Activated naive CD4-positive, alpha-beta T cell (primary cell): ENCODE data around the gene EMILIN3.

Source experiments
- DNase-seq, 4 experiments: peaks; one replicate each; lab custom pipeline; 2025; lab: John Stamatoyannopoulos, UW

EMILIN3 gene

GRCh38 chr20:41391587-41392001 lies 25.0 kb upstream of the EMILIN3 start:
- DNase-seq, result no peak

GRCh38 chr20:41390889-41391288 lies 24.3 kb upstream of the EMILIN3 start:
- no peak for DNase-seq

DNA sequence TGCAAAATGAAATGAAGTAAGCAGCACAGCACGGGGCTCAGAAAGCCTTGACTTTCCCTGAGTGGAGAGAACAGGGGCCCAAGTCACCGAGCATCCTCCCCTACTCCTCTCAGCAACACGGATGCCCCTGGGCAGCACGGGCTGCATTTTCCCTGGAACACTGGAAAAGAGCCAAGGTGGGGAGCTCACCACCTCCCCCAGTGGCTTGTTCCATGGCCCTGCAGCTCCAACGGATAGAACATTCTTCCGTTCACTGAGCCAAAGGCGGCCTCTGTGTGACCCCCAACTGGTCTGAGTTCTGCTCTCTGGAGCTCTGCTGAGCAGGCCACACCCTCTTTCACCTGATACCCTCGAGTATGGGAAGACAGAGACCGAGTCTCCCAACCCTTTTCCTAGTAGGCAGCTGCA lies 20.8 kb upstream of the EMILIN3 start:
- DNase-seq, result no peak

DNA sequence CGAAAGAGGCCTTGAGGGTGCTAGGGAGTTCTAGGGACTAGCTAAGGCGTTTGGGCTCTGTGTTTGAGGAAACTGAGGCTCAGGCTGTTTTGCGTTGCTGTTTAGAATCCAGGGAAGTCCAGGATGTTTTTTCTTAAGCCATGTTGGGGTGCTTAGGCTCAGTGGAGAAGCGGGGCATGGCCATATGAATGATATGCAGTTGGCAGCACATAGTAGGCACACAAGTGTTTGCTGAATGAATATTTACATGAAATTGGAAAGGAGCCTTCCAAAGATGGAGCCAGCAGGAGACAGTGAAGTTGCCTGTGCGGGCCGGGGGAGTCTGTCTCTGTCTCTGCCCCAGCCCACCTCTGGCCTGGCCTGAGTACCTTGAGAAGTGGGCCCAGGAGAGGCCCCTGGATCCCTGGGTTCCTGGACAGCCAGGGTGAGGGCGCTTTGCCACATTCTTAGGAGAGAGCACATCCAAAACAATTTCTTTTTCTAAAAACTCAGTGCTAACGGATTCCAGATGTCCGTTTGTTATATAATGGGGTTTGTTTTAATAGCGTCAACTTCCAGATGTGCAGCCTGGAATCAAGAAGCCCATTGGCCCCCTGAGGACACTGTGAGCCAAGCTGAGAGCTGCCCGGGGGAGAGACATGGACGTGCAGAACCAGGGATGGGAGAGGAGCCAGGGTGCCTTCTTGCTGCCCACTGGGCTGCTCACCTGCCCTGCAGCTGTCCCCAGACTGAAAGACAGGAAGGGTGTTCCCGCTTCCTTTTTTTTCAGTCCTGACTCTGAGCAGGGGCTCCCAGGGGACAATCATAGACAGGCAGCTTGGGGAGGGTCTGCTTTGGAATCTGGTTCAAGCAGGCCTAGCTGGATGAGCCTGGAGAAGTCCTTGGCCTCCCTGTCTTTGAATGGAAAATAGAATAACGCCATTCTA lies 20.1 kb upstream of the EMILIN3 start:
- DNase-seq, result no peak

DNA sequence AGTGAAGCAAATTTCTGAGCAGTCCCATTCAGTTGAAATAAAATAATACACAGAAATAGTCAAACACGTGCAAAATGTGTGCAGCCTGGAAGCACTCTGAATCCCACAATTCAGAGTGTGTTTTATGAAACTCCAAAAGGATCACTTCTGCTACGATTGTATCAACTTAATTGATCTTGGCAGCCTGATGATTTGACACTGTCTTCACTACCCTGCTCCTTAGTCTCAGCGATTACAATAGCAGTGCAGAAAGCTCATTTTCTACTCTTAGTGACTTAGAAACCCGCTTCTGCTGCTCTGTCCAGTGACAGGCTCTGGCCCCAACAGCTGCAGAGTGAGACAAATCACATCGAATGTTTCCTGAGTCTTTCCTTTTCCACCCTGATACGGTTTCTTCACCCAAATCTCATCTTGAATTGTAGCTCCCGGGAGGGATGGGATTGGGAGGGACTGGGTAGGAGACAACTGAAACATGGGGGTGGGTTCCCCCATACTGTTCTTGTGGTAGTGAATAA lies 16.2 kb upstream of the EMILIN3 start:
- DNase-seq, result no peak

- no peak for DNase-seq
These were observed 14.1 kb upstream of the EMILIN3 start for GRCh38 chr20:41380551-41381193.

- DNase-seq, result no peak
These were observed 12.9 kb upstream of the EMILIN3 start for GRCh38 chr20:41379551-41379950.

DNA sequence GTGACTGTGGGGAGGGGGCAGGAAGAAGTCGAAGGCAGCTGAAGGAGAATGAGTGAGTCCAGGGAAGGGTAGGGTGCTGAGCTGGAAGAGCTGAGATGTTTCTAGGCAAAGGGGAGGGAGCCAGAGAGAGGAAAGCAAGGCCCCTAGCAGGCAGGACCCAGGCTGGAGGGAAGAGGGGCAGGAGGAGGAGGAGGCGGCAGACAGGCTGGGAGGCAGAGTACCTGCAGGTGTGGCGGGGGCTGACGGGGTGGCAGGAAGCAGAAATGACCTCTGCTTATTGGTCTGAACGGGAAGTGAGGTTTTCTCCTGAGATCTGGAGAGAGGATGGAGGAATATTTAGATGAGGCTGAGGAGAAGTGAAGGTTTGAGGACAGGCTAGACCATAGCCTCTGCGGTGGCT lies 10.7 kb upstream of the EMILIN3 start:
- no peak for DNase-seq

DNA sequence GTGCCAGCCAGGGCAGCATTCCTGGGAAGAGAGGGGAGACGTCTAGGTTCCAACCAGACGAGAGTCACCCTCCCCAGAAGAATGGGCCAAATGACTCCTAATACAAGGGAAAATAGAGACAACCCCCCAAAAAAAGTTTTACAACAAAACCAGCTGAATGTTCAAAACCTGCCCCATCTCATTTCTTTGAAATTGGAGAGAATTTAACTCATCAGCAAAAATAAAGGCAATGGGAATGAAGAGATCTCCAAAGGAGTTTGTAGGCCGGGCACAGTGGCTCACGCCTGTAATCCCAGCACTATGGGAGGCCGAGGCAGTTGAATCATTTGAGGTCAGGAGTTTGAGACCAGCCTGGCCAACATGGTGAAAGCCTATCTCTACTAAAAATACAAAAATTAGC lies 9.7 kb upstream of the EMILIN3 start:
- no peak for DNase-seq

DNA sequence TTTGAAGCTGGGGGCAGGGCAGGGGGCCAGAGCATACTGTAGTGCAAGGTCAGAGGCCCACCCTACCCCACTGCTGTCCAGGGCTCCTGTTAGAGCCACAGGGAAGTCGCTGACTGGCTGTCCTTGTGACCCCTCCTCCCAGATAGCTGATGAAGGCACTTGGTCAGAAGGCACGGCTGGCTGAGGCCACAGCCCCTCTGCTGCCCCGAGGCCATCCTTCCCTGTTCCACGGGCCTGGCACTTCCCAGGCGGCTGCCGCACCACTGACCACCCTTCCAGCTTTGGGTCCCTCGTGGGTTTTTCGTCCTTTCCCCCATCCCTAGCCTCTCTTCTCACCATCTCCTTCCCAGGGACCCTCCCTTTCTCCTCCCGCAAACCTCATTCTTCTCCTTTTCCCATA lies 9.2 kb upstream of the EMILIN3 start:
- no peak for DNase-seq

DNA sequence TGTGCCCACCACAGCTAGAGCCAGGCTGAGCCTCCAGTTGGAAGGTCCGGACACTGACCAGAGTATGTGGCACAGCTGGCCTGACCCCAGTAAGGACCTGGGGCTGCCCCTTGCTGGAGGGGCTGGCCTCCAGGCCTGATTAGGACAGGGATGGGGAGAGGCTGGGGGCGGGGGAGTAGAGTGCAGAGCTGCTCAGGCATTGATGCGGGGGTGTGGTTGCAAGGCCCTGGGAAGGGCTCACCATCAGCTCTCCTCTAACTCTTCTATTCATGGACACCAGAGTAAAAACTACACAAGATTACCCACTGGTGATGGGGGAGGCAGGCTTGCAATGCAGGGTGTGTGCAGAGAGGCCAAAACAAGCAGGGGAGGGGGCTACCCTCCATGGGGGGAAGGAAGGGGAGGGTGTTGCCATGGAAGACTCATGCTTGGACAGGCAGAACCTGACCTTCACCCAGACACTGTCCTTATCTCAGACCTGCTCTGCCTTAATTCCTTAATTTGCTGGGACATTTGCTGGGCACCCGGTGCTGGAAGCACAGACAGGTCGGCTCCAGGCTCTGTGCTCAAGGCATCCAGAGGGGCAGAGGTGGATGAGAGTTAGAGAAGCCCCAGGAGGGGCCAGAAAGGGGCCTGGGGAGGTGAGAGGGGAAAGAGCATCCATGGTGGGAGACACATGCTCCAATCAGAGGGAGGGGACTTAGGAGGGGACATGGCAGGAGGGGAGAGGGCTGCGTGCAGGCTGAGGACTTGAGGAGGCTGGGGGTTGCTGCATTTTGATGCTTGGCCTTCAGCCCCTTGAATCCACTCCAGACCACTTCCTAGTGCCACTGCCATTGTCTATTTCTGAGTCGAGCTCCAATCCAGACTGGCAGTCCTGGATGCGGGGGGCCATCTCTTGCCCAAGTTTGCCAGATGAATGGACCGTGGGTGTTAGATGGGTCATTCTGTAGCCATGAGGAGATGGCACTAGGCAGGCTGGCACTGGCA lies 7.6 kb upstream of the EMILIN3 start:
- DNase-seq, result no peak

GRCh38 chr20:41373251-41373783 lies 6.7 kb upstream of the EMILIN3 start:
- no peak for DNase-seq

DNA sequence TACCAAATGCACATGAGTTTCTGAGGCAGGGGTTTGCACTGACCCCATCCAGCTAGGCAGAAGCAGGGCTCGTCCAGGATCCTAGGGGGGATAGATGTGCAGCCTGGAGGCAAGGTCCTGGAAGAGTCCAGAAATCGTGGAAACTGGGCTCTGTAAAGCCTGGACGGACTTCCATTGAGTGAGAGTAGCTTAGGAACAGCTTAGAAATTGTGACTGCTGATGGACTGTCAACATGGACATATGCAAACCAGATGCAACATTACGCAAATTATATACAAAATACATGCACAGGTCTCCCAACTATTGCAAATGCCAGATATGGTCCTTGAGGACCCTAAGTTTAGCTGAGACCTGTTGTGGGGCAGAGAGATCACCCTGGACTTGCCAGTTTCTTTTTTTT lies 4.8 kb upstream of the EMILIN3 start:
- no peak for DNase-seq

DNA sequence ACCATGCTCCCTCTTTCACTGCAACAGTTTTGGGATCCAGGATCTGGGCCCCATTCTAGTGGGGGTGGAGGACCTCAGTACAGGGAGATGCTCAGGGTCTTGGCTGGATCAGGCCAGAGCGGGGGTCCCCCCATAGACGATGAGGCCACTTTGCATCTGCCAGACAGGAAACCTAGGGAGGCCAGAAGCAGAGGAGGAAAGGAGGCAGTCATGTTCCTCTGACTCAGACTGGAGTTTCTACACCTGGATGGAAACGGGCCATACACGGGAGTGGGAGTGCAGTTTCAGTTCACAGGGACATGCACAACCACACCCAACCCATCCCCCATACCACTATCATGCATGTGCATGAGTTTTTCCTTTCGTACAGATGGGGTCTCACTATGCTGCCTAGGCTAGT lies 3.6 kb upstream of the EMILIN3 start:
- no peak for DNase-seq

- no peak for DNase-seq
These were observed 3.1 kb upstream of the EMILIN3 start for GRCh38 chr20:41369673-41370072.

DNA sequence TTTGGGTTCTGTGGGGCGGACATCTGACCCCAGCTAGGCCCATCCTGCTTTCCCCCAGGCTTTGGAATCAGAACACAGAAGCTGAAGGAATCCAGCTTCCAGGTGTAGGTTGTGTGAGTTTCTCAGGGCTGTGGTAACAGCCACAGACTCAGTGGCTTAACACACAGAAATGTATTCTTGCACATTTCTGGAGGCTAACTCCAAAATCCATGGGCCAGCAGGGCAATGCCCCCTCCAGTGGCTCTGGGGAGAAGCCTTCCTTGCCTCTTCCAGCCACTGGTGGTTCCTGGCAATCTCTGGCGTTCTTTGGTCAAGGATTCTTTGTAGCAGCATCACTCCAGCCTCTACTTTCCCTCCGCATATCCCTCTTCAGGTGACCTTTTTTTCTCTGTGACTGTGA lies 1.3 kb upstream of the EMILIN3 start:
- DNase-seq, result no peak

DNA sequence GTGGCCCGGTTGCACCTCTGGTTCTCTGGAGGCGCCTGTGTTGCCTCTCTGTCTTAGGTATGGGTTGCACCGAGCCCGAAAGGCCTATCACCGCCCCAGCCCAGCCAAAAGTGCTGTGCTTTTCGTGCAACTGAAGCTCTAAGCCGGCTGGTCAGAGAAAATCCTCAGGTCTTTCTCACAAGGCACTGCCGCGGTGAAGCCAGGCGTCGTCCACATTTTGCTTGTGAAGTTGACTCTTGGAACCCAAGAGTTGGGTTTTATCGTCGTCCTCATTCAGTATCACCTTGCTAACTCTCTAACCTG lies 726 bp upstream of the EMILIN3 start:
- DNase-seq, result no peak

DNA sequence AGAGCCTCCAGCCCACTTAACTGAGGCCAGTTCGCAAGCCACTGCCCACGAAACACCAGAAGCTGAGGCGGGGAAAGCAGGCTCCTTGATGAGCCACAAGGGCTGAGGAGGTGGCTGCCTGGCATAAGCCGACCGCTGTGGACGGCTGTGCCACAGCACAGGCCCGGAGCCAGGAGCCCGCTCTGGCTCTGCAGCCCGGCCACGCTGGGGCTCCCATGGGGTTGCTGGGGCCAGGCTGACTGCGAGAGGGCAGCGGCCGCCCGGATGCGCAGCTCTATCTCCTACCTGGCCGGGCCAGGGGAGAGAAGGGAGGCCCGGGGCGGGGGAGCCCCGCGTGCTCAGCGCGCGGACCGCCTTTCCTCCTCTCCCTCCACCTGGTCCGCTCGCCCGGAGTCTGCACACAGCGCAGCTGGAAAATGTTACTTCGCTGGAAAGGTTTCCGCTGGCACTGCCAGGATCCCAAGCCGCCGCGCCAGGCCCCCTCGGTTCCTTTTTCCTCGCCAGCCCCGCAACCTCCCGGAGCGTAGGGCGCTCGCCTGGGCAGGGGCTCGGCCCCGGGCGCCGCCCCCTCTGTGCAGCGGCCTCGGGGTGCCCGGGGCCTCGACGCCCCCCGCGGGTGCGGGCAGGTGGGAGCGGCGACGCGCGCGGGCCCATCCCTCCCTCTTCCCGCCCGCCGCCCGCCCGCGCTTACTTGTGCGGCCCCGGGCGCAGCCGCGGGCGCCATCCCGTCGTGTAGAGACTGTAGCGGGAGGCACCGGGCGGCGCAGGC lies 657 bp downstream of the EMILIN3 start:
- no peak for DNase-seq

GRCh38 chr20:41364967-41365765 lies 1.5 kb downstream of the EMILIN3 start:
- DNase-seq, result no peak

GRCh38 chr20:41364236-41364855 lies 2.3 kb downstream of the EMILIN3 start:
- no peak for DNase-seq
